ENCODE measurements around the gene INTS13. TPM values are rescaled to one million over a fixed set of nuclear protein-coding genes. Genes with fewer than 3 reads are reported as not detected.

The INTS13 gene
- polyA plus RNA-seq, 3 donors, result 4.6 to 8.0 (median 7.5) TPM

- Mint-ChIP-seq H3K36me3 (peaks cover 46 to 58% of the 10 kb centered on the region in 2 donors), H3K27ac (no peak overlapping the region), H3K27me3 (ENCODE audit: low read depth in 3 of 3) (no peaks in the 10 kb centered on the region), H3K4me3 (no peak overlapping the region), H3K4me1 (peaks cover 7% of the 10 kb centered on the region), H3K9me3 (no peaks in the 10 kb centered on the region)
- no peaks in the 10 kb centered on the region for H3K9me3 ChIP-seq (replicated peaks in 1 of 2; ENCODE audit: control insufficient read depth in 1 of 2, insufficient read depth in 1 of 2, low read length in 2 of 2)
- H3K27me3 ChIP-seq (ENCODE audit: control insufficient read depth in 2 of 2, insufficient read depth in 2 of 2, low read length in 2 of 2), result no peaks in the 10 kb centered on the region
- intact Hi-C loops (cut with micrococcal nuclease), result no loop called here
- peaks cover 44 to 88% of the 10 kb centered on the region in 2 donors for H3K36me3 ChIP-seq (replicated peaks in 1 of 2; ENCODE audit: control insufficient read depth in 1 of 2, insufficient read depth in 2 of 2, low read length in 2 of 2)
- no peak overlapping the region for H3K9ac ChIP-seq (ENCODE audit: insufficient read depth, low read length, poor library complexity, severe bottlenecking)
- WGBS (ENCODE audit: insufficient coverage), result no CpG with 5 or more reads among the region's 2 CpGs
- H4K20me1 ChIP-seq (ENCODE audit: insufficient read depth, low read length), result no peaks in the 10 kb centered on the region
- no peaks in the 10 kb centered on the region for H3K79me2 ChIP-seq (ENCODE audit: insufficient read depth, low read length)
- no peak overlapping the region for H3K4me2 ChIP-seq (replicated peaks; ENCODE audit: extremely low read depth, low read length, poor library complexity, severe bottlenecking)
- H2AFZ ChIP-seq (ENCODE audit: insufficient read depth, low read depth, low read length, poor library complexity, severe bottlenecking), result no peak overlapping the region
- no peak for DNase-seq
- no peak overlapping the region for H3K27ac ChIP-seq (ENCODE audit: low read depth in 1 of 2, low read length in 2 of 2)
- H3K4me3 ChIP-seq (replicated peaks in 1 of 3; ENCODE audit: low read depth in 2 of 3, low read length in 3 of 3), result no peak overlapping the region
- TF ChIP-seq CTCF (IDR thresholded peaks at IDR 0.05), result no peak
- H3K4me1 ChIP-seq (ENCODE audit: control insufficient read depth in 1 of 2, insufficient read depth in 2 of 2, low read length in 2 of 2), result peaks cover 7% of the 10 kb centered on the region in 2 donors
Observed at GRCh38 chr12:26971963-26972362, 34.2 kb upstream of the INTS13 start.

- H3K9me3 Mint-ChIP-seq, result no peaks in the 10 kb centered on the region
- peaks cover 46 to 62% of the 10 kb centered on the region in 2 donors for H3K36me3 Mint-ChIP-seq
- Histone ChIP-seq H3K4me1 (ENCODE audit: control insufficient read depth in 1 of 2, insufficient read depth in 2 of 2, low read length in 2 of 2) (no peaks in the 10 kb centered on the region), H3K9me3 (replicated peaks in 1 of 2; ENCODE audit: control insufficient read depth in 1 of 2, insufficient read depth in 1 of 2, low read length in 2 of 2) (no peaks in the 10 kb centered on the region), H3K9ac (ENCODE audit: insufficient read depth, low read length, poor library complexity, severe bottlenecking) (no peak overlapping the region), H3K27ac (ENCODE audit: low read depth in 1 of 2, low read length in 2 of 2) (no peak overlapping the region), H3K79me2 (ENCODE audit: insufficient read depth, low read length) (no peaks in the 10 kb centered on the region), H3K4me3 (replicated peaks in 1 of 3; ENCODE audit: low read depth in 2 of 3, low read length in 3 of 3) (no peak overlapping the region), H4K20me1 (ENCODE audit: insufficient read depth, low read length) (no peaks in the 10 kb centered on the region), H3K4me2 (replicated peaks; ENCODE audit: extremely low read depth, low read length, poor library complexity, severe bottlenecking) (no peak overlapping the region), H2AFZ (ENCODE audit: insufficient read depth, low read depth, low read length, poor library complexity, severe bottlenecking) (no peak overlapping the region), H3K36me3 (replicated peaks in 1 of 2; ENCODE audit: control insufficient read depth in 1 of 2, insufficient read depth in 2 of 2, low read length in 2 of 2) (peaks cover 37 to 89% of the 10 kb centered on the region in 2 donors), H3K27me3 (ENCODE audit: control insufficient read depth in 2 of 2, insufficient read depth in 2 of 2, low read length in 2 of 2) (no peaks in the 10 kb centered on the region)
- no peaks in the 10 kb centered on the region for H3K4me1 Mint-ChIP-seq
- 100% methylated on average over 1 of the region's 2 CpGs for WGBS (ENCODE audit: insufficient coverage)
- DNase-seq, result no peak
- no peak overlapping the region for H3K4me3 Mint-ChIP-seq
- H3K27me3 Mint-ChIP-seq (ENCODE audit: low read depth in 3 of 3), result no peaks in the 10 kb centered on the region
- peak overlapping the region in 1 of 7 donors; percentile 51 for H3K27ac Mint-ChIP-seq
- intact Hi-C loops (cut with micrococcal nuclease), result no loop called here
- TF ChIP-seq CTCF (IDR thresholded peaks at IDR 0.05), result no peak
Observed at GRCh38 chr12:26970136-26970535, 32.4 kb upstream of the INTS13 start.
